K562 (cell line): Measurements from ENCODE around the gene VPS4B. TPM values are rescaled to one million over a fixed set of nuclear protein-coding genes. Genes with fewer than 3 reads are reported as not detected.

ENCODE experiments used
- ARID1B ChIP-seq: fragments of 450-650 bp; IDR thresholded peaks from 2 replicates; pipeline ENCODE4 v1.6.1; 2016; ENCODE audit warnings: antibody characterized with exemption, mild to moderate bottlenecking, inconsistent platforms
- BHLHE40 ChIP-seq: IDR thresholded peaks from 2 replicates; pipeline ENCODE4 v1.6.1; 2011; ENCODE audit warnings: low read length, improper control_type of control experiment
- CBFB ChIP-seq: sonication (generic); formaldehyde crosslinking; IDR thresholded peaks from 2 replicates; pipeline ENCODE4 v1.4.0; 2020; ENCODE audit warnings: mild to moderate bottlenecking, missing genetic modification reagents
- CBX5 ChIP-seq: IDR thresholded peaks from 2 replicates; pipeline ENCODE4 v1.6.1; 2014; ENCODE audit warnings: low read depth, borderline replicate concordance
- DIDO1 ChIP-seq: fragments of 450-650 bp; IDR thresholded peaks from 2 replicates; pipeline ENCODE4 v1.6.1; 2016; ENCODE audit warnings: low read depth, missing biosample characterization, missing genetic modification characterization
- E2F1 ChIP-seq: sonication (generic); formaldehyde crosslinking; IDR thresholded peaks from 2 replicates; pipeline ENCODE4 v1.8.1; 2023; ENCODE audit warnings: mild to moderate bottlenecking, missing genetic modification reagents, moderate library complexity
- EWSR1 ChIP-seq: fragments of 450-650 bp; IDR thresholded peaks from 2 replicates; pipeline ENCODE4 v1.6.1; 2018; ENCODE audit warnings: borderline replicate concordance, mild to moderate bottlenecking, low read depth, moderate library complexity; ENCODE audit not compliant: partially characterized antibody
- HNRNPL ChIP-seq: fragments of 200-400 bp; formaldehyde crosslinking; IDR thresholded peaks from 2 replicates; pipeline ENCODE4 v1.6.1; 2017; ENCODE audit warnings: low read depth, mild to moderate bottlenecking, low read length
- KAT8 ChIP-seq: fragments of 450-650 bp; IDR thresholded peaks from 2 replicates; pipeline ENCODE4 v1.6.1; 2016; ENCODE audit warnings: low read depth, mild to moderate bottlenecking
- MLLT1 ChIP-seq, 2 experiments: fragments of 450-650 bp; IDR thresholded peaks; 2 replicates each; pipeline ENCODE4 v1.6.1; 2016
- POLR3G ChIP-seq: IDR thresholded peaks from 2 replicates; pipeline ENCODE4 v1.6.1; 2011; ENCODE audit not compliant: insufficient read length, insufficient replicate concordance; ENCODE audit errors: extremely low read depth
- PPARD ChIP-seq: fragments of 250-450 bp; sonication (Bioruptor Pico); IDR thresholded peaks from 2 replicates; pipeline ENCODE4 v1.8.0; 2022; ENCODE audit warnings: inconsistent platforms, mild to moderate bottlenecking, moderate library complexity
- RFX7 ChIP-seq: fragments of 250-450 bp; sonication (Bioruptor Pico); IDR thresholded peaks from 2 replicates; pipeline ENCODE4 v1.5.1; 2021; ENCODE audit warnings: mild to moderate bottlenecking
- STAT5B ChIP-seq: fragments of 250-450 bp; sonication (Bioruptor Pico); IDR thresholded peaks from 2 replicates; pipeline ENCODE4 v1.8.0; 2021; ENCODE audit warnings: mild to moderate bottlenecking, inconsistent platforms
- ZKSCAN8 ChIP-seq: fragments of 200-800 bp; sonication (Bioruptor generic); IDR thresholded peaks from 2 replicates; pipeline ENCODE4 v1.6.1; 2016; ENCODE audit warnings: missing genetic modification characterization, missing compliant biosample characterization
- ZNF197 ChIP-seq: fragments of 200-800 bp; sonication (Bioruptor generic); IDR thresholded peaks from 2 replicates; pipeline ENCODE4 v1.6.1; 2016; ENCODE audit warnings: low read depth, missing genetic modification characterization, missing compliant biosample characterization
- ZNF24 ChIP-seq: fragments of 450-650 bp; IDR thresholded peaks from 2 replicates; pipeline ENCODE4 v1.6.1; 2016
- ZNF511 ChIP-seq: sonication (generic); formaldehyde crosslinking; IDR thresholded peaks from 2 replicates; pipeline ENCODE4 v1.8.0; 2022; ENCODE audit warnings: mild to moderate bottlenecking, missing genetic modification reagents
- ZNF589 ChIP-seq: fragments of 200-800 bp; sonication (Bioruptor generic); IDR thresholded peaks from 2 replicates; pipeline ENCODE4 v1.6.1; 2016; ENCODE audit warnings: low read depth, missing genetic modification characterization, missing compliant biosample characterization
- ZNF609 ChIP-seq: sonication (generic); formaldehyde crosslinking; IDR thresholded peaks from 2 replicates; pipeline ENCODE4 v1.8.1; 2023; ENCODE audit warnings: missing genetic modification reagents, mild to moderate bottlenecking, borderline replicate concordance
- ZNF778 ChIP-seq: fragments of 450-650 bp; formaldehyde crosslinking; IDR thresholded peaks from 2 replicates; pipeline ENCODE4 v1.4.0; 2020; ENCODE audit warnings: mild to moderate bottlenecking, moderate library complexity
- polyA plus RNA-seq, 8 experiments: library from polyadenylated mRNA; depleted of rRNA in 4 of 8; stranded (reverse) in 5 of 8; unstranded in 3 of 8; fragments of >200 nt; fragmentation: Nextera tagmentation in 2 of 8; fragmentation: Illumina TruSeq in 1 of 8; extraction: Ambion mirVana in 2 of 8; extraction: Trizol in 1 of 8; gene quantifications; 2 replicates each; pipeline versions ENCODE4 v1.2.1 to v1.2.3, GENCODE V29; 2011 to 2014; ENCODE audit warnings: inconsistent platforms in 1 of 8, missing spikeins in 1 of 8
- total RNA-seq, 7 experiments: library from RNA; depleted of rRNA in 6 of 7; stranded (reverse); fragments of >200 nt in 6 of 7; fragmentation: Illumina TruSeq in 2 of 7; extraction: Trizol in 2 of 7; gene quantifications; 2 replicates each; pipeline versions ENCODE4 v1.2.1 to v1.2.3, GENCODE V29; 2011 to 2021; ENCODE audit warnings: low replicate concordance in 1 of 7

Gene VPS4B
- total and polyA plus RNA-seq, 9 of the 15 experiments (the other 6 are each of a cell fraction or from before 2014, with no cell fraction given): 7.3 to 16.4 (median 10.4) TPM

- TF ChIP-seq E2F1 (no peak), BHLHE40 (peak; percentile 86), KAT8 (no peak), PPARD (CRISPR knock-in tag) (no peak), ZKSCAN8 (no peak), EWSR1 (no peak), STAT5B (no peak), ARID1B (no peak), POLR3G (no peak), MLLT1 (IDR thresholded peaks at IDR 0.05) (0 out of 4 replicates have a peak, but pooled peaks of 1 of the 2 experiments have one; percentile 18), ZNF24 (no peak), ZNF609 (CRISPR knock-in tag) (no peak), ZNF589 (CRISPR knock-in tag) (no peak), DIDO1 (tag) (0 out of 2 replicates have a peak, but pooled peaks have one; percentile 40), HNRNPL (no peak), CBX5 (no peak), RFX7 (CRISPR knock-in tag) (no peak), ZNF511 (CRISPR knock-in tag) (no peak), ZNF197 (no peak), CBFB (CRISPR knock-in tag) (no peak), ZNF778 (CRISPR knock-in tag) (no peak)
Measured at GRCh38 chr18:63422087-63422863, at the start of gene VPS4B (continued).
